MM.1S (cell line): ENCODE data around the gene CXCL5.

Experiments used
- CTCF ChIP-seq: fragments of 300-600 bp; sonication (generic); IDR thresholded peaks from 2 replicates; pipeline ENCODE4 v1.5.1; 2016; ENCODE audit warnings: antibody characterized with exemption, low read length, mixed read lengths
- EZH2 ChIP-seq: fragments of 300-600 bp; sonication (generic); optimal IDR thresholded peaks from 2 replicates; pipeline ENCODE3; 2017; ENCODE audit warnings: low read depth, mild to moderate bottlenecking, antibody characterized with exemption, low read length, mixed read lengths

- 0 out of 2 replicates have a peak, but pooled peaks have one; percentile 6 for TF ChIP-seq CTCF
- TF ChIP-seq EZH2 = no peak
Measured at GRCh38 chr4:73964862-73965611, 33.4 kb downstream of the CXCL5 start.
